IPS-18a (cell line): ENCODE measurements around the gene DLGAP4.

Source experiments
- H3K27ac ChIP-seq: one replicate; pipeline ENCODE4 v1.5.1; 2013; ENCODE audit warnings: low read length
- H3K27me3 ChIP-seq: one replicate; pipeline ENCODE4 v1.6.1; 2013; ENCODE audit warnings: mild to moderate bottlenecking, low read length; ENCODE audit not compliant: control insufficient read depth, insufficient read depth
- H3K36me3 ChIP-seq: one replicate; pipeline ENCODE4 v1.6.1; 2013; ENCODE audit warnings: low read depth, low read length; ENCODE audit not compliant: control insufficient read depth
- H3K4me1 ChIP-seq: one replicate; pipeline ENCODE4 v1.6.1; 2013; ENCODE audit warnings: low read depth, low read length; ENCODE audit not compliant: control insufficient read depth
- H3K4me3 ChIP-seq: one replicate; pipeline ENCODE4 v1.5.1; 2013; ENCODE audit warnings: low read length
- H3K9ac ChIP-seq: one replicate; pipeline ENCODE4 v1.6.1; 2013; ENCODE audit warnings: mild to moderate bottlenecking, low read length, moderate library complexity
- H3K9me3 ChIP-seq: one replicate; pipeline ENCODE4 v1.6.1; 2013; ENCODE audit warnings: low read depth, low read length; ENCODE audit not compliant: control insufficient read depth

Gene DLGAP4

DNA sequence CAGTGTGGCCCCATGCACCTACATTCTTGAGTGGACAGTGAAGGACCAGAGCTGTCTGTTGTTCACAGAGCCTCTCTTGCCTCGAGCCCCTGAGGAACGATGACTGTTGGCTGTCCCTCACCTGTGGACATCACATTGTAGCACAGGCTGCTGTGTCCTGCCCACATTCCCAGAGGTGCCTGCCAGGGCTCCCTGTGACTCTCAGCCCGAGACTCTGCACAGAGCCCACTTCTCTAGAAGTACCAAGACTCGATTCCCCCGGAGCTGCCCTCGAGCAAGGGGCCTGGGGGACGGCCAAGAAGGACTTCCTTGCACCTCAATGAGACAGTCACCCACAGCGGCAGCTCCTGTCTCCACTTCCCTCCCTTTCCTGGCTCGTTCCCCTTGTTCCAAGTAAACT lies 28.6 kb upstream of the DLGAP4 start:
- H3K9ac ChIP-seq = no peak overlapping the region

GRCh38 chr20:36279362-36279761 lies 26.8 kb upstream of the DLGAP4 start:
- H3K9me3 ChIP-seq = no peaks in the 10 kb centered on the region
- no peak overlapping the region for H3K9ac ChIP-seq
- no peak overlapping the region for H3K27ac ChIP-seq
- no peak overlapping the region for H3K4me3 ChIP-seq
- H3K36me3 ChIP-seq = no peaks in the 10 kb centered on the region
- no peaks in the 10 kb centered on the region for H3K27me3 ChIP-seq
- H3K4me1 ChIP-seq = no peaks in the 10 kb centered on the region

More for the DNA sequence above, 28.6 kb upstream of the DLGAP4 start:
- Histone ChIP-seq H3K27me3 (no peaks in the 10 kb centered on the region), H3K9me3 (no peaks in the 10 kb centered on the region), H3K36me3 (no peaks in the 10 kb centered on the region), H3K4me1 (no peaks in the 10 kb centered on the region), H3K4me3 (no peak overlapping the region), H3K27ac (no peak overlapping the region)

DNA sequence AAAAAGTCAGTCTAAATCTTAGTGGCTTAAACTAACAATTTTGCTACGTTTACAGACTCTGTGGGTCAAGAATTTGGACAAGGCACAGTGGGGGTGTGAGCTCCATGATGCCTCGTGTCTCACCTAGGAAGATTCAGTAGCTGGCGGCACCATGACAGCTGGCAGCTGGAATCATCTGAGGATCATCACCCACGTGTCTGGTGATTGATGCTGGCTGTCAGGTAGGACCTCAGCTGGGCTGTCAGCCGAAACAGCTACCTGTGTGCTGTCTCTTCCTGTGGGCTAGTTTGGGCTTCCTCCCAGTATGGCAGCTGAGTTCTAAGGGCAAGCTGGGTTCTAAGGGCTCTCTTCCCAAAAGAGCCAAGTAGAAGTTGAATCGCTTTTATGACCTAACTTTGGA lies 26.4 kb upstream of the DLGAP4 start:
- Histone ChIP-seq H3K27ac (no peak overlapping the region), H3K9ac (no peak overlapping the region), H3K36me3 (no peaks in the 10 kb centered on the region), H3K4me1 (no peaks in the 10 kb centered on the region), H3K27me3 (no peaks in the 10 kb centered on the region), H3K4me3 (no peak overlapping the region), H3K9me3 (no peaks in the 10 kb centered on the region)

DNA sequence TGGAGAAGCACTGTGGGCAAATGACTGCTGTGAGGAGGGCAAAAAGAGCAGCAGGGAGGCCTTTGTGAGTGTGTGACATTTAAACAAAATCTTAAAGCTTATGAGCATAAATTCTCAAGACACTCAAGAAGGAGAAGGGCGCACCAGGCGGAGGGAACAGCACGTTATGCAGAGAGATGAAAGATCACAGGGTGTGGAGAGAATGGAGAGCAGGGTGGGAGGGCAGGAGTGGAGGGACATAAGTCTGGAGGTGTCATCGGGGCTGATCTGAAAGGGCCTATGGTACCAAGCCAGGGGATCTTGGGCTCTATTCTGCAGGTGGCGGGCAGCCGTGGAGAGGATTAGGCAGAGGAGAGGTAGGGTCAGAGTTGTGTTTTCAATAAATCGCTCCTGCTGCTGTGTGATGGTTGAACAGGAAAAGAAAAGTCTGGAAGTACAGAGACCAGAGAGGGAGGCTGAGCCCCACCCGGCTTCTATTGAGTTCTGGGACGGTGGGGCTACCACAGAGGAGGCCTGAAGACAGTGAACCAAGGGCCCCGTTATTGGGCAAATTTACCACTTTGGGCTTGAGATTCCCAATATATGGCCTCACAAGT lies 24.3 kb upstream of the DLGAP4 start:
- Histone ChIP-seq H3K9ac (no peak overlapping the region), H3K9me3 (no peaks in the 10 kb centered on the region), H3K27me3 (no peaks in the 10 kb centered on the region), H3K36me3 (no peaks in the 10 kb centered on the region), H3K27ac (no peak overlapping the region), H3K4me1 (no peaks in the 10 kb centered on the region), H3K4me3 (no peak overlapping the region)

GRCh38 chr20:36284751-36285150 lies 21.4 kb upstream of the DLGAP4 start:
- H3K9ac ChIP-seq = no peak overlapping the region
- no peak overlapping the region for H3K4me3 ChIP-seq
- no peaks in the 10 kb centered on the region for H3K27me3 ChIP-seq
- H3K4me1 ChIP-seq = no peaks in the 10 kb centered on the region
- H3K27ac ChIP-seq = no peak overlapping the region
- no peaks in the 10 kb centered on the region for H3K9me3 ChIP-seq
- H3K36me3 ChIP-seq = no peaks in the 10 kb centered on the region

DNA sequence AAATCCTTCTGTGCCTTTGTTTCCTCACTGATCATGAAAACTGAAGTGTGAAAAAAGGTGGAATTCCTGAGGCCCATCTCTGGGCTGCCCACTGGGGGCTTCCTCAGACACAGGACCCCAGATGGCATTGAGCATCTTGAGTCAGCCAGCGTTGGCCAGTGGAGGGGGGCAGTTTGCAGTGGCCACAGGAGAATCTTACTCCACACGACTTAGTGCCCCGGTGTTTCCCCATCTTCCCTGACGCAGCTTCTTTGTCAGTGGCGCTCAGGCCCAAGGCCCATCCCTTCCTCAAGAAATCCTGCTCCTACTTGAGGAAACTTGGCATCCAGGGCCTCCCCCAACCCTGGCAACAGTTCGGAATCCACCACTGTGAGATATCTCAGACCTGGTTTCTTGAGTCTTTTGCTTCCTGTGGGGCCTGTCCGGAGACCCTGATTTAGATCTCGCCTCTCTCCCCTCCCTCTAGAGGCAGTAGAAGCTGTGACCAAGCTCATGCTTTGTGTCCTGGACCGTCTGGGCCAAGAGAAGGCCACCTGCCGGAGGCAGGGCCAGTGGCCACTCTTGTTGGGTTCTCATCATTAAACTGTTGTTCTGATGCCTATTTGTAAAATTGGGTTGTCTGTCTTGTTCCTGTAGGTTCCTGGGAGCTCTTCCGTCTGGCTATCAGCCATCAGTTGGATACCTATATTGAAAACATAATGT lies 20.2 kb upstream of the DLGAP4 start:
- Histone ChIP-seq H3K4me1 (no peaks in the 10 kb centered on the region), H3K9me3 (no peaks in the 10 kb centered on the region), H3K4me3 (no peak overlapping the region), H3K27me3 (no peaks in the 10 kb centered on the region), H3K9ac (no peak overlapping the region), H3K27ac (no peak overlapping the region), H3K36me3 (no peaks in the 10 kb centered on the region)

DNA sequence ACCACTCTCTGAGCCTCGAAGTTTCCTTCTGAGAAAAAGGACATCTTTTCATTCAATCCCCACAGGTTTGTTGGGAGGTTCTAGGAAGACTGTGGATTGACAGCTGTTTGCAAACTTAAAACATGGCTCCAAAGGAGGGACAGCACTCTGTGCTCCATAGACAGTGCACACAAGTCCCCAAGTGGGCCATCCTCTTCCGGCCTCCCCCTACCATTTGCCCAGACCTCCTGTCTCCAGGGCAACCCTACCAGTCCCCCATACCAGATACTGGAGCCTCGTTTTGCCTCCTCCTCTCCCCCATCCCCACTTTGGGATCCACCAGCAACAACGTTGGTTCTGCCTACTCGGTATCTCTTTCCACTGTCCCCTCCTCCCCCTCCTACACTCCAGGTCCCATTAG lies 8.5 kb upstream of the DLGAP4 start:
- H3K27ac ChIP-seq = no peak overlapping the region
- no peak overlapping the region for H3K4me3 ChIP-seq

DNA sequence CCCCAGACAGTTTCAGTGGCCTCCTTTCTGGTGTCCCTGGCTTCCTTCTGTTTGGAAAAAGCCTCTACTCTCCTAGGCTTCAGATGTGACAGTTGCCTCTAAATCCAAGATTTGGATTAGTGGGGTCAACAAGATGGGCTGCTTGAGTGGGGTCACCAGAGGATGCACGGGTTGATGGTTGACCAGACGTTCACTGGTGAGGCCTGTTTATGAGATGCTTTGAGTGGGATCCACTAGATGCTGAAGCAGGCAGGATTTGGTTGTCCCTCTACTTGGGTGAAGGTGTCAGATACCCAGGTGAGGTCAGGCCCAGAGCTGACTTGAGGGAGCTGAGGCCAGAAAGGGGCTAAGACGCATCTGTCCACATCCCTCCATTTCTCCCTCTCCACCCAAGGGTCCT lies 8.1 kb upstream of the DLGAP4 start:
- Histone ChIP-seq H3K27me3 (peaks cover 5% of the 10 kb centered on the region), H3K27ac (no peak overlapping the region), H3K4me3 (no peak overlapping the region)

More for the DNA sequence above, 8.5 kb upstream of the DLGAP4 start:
- Histone ChIP-seq H3K27me3 (peaks cover under 1% of the 10 kb centered on the region), H3K9me3 (no peaks in the 10 kb centered on the region), H3K9ac (no peak overlapping the region), H3K36me3 (no peaks in the 10 kb centered on the region), H3K4me1 (no peaks in the 10 kb centered on the region)

GRCh38 chr20:36298795-36299339 lies 7.3 kb upstream of the DLGAP4 start:
- no peak overlapping the region for H3K27ac ChIP-seq
- H3K4me1 ChIP-seq = no peaks in the 10 kb centered on the region
- H3K36me3 ChIP-seq = no peaks in the 10 kb centered on the region
- H3K27me3 ChIP-seq = peaks cover 11% of the 10 kb centered on the region
- H3K9ac ChIP-seq = no peak overlapping the region
- no peaks in the 10 kb centered on the region for H3K9me3 ChIP-seq
- no peak overlapping the region for H3K4me3 ChIP-seq

More for the DNA sequence above, 8.1 kb upstream of the DLGAP4 start:
- no peaks in the 10 kb centered on the region for H3K36me3 ChIP-seq
- no peaks in the 10 kb centered on the region for H3K4me1 ChIP-seq
- H3K9ac ChIP-seq = no peak overlapping the region
- no peaks in the 10 kb centered on the region for H3K9me3 ChIP-seq

GRCh38 chr20:36299459-36299858 lies 6.7 kb upstream of the DLGAP4 start:
- Histone ChIP-seq H3K4me1 (no peaks in the 10 kb centered on the region), H3K27me3 (peaks cover 16% of the 10 kb centered on the region), H3K36me3 (no peaks in the 10 kb centered on the region), H3K9ac (no peak overlapping the region), H3K9me3 (no peaks in the 10 kb centered on the region), H3K27ac (no peak overlapping the region), H3K4me3 (no peak overlapping the region)

GRCh38 chr20:36301359-36302119 lies 4.6 kb upstream of the DLGAP4 start:
- Histone ChIP-seq H3K9ac (no peak overlapping the region), H3K9me3 (no peaks in the 10 kb centered on the region), H3K27ac (no peak overlapping the region), H3K36me3 (no peaks in the 10 kb centered on the region), H3K4me3 (no peak overlapping the region), H3K4me1 (no peaks in the 10 kb centered on the region), H3K27me3 (peaks cover 32% of the 10 kb centered on the region)
